CD4-positive, alpha-beta memory T cell (primary cell): ENCODE measurements around the gene PRPF6. TPM values are rescaled to one million over a fixed set of nuclear protein-coding genes. Genes with fewer than 3 reads are reported as not detected.
A peak's percentile ranks its signal among the peaks of the same experiment; 100 is the strongest.

Source experiments
- CTCF ChIA-PET: fragments of 350-600 bp; sonication (Branson Sonifier 250); formaldehyde crosslinking; loops from one replicate; lab custom pipeline; 2021; ENCODE audit warnings: inconsistent platforms; ENCODE audit not compliant: partially characterized antibody; lab: Charles Lee
- POLR2A ChIA-PET: fragments of 350-600 bp; sonication (Branson Sonifier 250); formaldehyde crosslinking; loops from one replicate; lab custom pipeline; 2021; ENCODE audit not compliant: partially characterized antibody; lab: Charles Lee
- DNase-seq, 5 donors: peaks; one replicate each; pipeline versions ENCODE4 v3.0.0 to v3.0.0-alpha.2; 2020 to 2022; ENCODE audit warnings: mixed read lengths in 1 of 5
- H3K27ac ChIP-seq: one replicate; pipeline ENCODE4 v1.7.0; 2013; ENCODE audit warnings: low read depth, low read length
- H3K27me3 ChIP-seq: 2 replicates; pipeline ENCODE4 v1.7.0; 2013; ENCODE audit warnings: mild to moderate bottlenecking, low read length, moderate library complexity; ENCODE audit not compliant: insufficient read depth
- H3K36me3 ChIP-seq: 2 replicates; pipeline ENCODE4 v1.7.0; 2013; ENCODE audit warnings: mild to moderate bottlenecking, low read length, moderate library complexity; ENCODE audit not compliant: insufficient read depth
- H3K4me1 ChIP-seq: 2 replicates; pipeline ENCODE4 v1.7.0; 2013; ENCODE audit warnings: mild to moderate bottlenecking, low read length, moderate library complexity; ENCODE audit not compliant: insufficient read depth
- H3K4me3 ChIP-seq, 2 donors: one replicate each; pipeline ENCODE4 v1.7.0; 2013; ENCODE audit warnings: low read length in 2 of 2, mild to moderate bottlenecking in 1 of 2
- H3K9me3 ChIP-seq, 2 donors: one replicate each; pipeline ENCODE4 v1.7.0; 2013; ENCODE audit warnings: low read length in 2 of 2, control low read depth in 1 of 2; ENCODE audit not compliant: control insufficient read depth in 1 of 2
- H3K27ac Mint-ChIP-seq, 7 donors: one replicate each; pipeline ENCODE4 v1.8.0; 2020 to 2021; ENCODE audit warnings: mixed read lengths in 7 of 7, mild to moderate bottlenecking in 6 of 7, inconsistent platforms in 3 of 7, moderate library complexity in 3 of 7
- H3K27me3 Mint-ChIP-seq, 2 donors: one replicate each; pipeline ENCODE4 v1.8.0; 2020 to 2021; ENCODE audit warnings: mixed read lengths in 2 of 2
- H3K36me3 Mint-ChIP-seq, 2 donors: one replicate each; pipeline ENCODE4 v1.8.0; 2020 to 2021; ENCODE audit warnings: mixed read lengths in 2 of 2, inconsistent platforms in 1 of 2, mild to moderate bottlenecking in 1 of 2
- H3K4me1 Mint-ChIP-seq, 4 donors: one replicate each; pipeline ENCODE4 v1.8.0; 2020 to 2021; ENCODE audit warnings: mixed read lengths in 4 of 4, mild to moderate bottlenecking in 1 of 4
- H3K4me3 Mint-ChIP-seq, 8 donors: one replicate each; pipeline ENCODE4 v1.8.0; 2020 to 2021; ENCODE audit warnings: mixed read lengths in 8 of 8, mild to moderate bottlenecking in 7 of 8, moderate library complexity in 6 of 8, inconsistent platforms in 3 of 8
- H3K9me3 Mint-ChIP-seq, 8 donors: one replicate each; pipeline ENCODE4 v1.8.0; 2020 to 2021; ENCODE audit warnings: mixed read lengths in 8 of 8, mild to moderate bottlenecking in 5 of 8, inconsistent platforms in 3 of 8, moderate library complexity in 1 of 8
- intact Hi-C: fragments of 100-400 bp; cut with micrococcal nuclease; formaldehyde crosslinking; loops from one replicate; pipeline ENCODE4 v1.15.1; 2023
- polyA plus RNA-seq, 2 donors: library from polyadenylated mRNA; unstranded; fragments of 300-500 nt; fragmentation: Illumina TruSeq; gene quantifications; one replicate each; pipeline ENCODE4 v1.2.3, GENCODE V29; 2021
- total RNA-seq, 2 experiments: library from RNA; stranded (reverse); gene quantifications; one replicate each; pipeline ENCODE4 v1.2.3, GENCODE V29; 2021

The PRPF6 gene
- total and polyA plus RNA-seq, 4 experiments from 2014 or later: 63.8 to 101 (median 87.5) TPM

GRCh38 chr20:64035066-64035932 lies 54.4 kb downstream of the PRPF6 start:
- peaks cover 18 to 28% of the 10 kb centered on the region in 2 donors for H3K36me3 Mint-ChIP-seq
- ChIA-PET CTCF (interaction anchor here (1.7 to 11.7 kb wide), 3 partner anchors 22 to 85 kb away, joined by 5 to 133 read pairs (median 84); partner anchors contain the start of genes PRPF6, SAMD10 and TCEA2), POLR2A (interaction anchor here (0.9 to 1.1 kb wide), 2 partner anchors 55 to 58 kb away, joined by 3 to 5 read pairs; partner anchors contain the start of gene PRPF6)
- H3K27ac Mint-ChIP-seq: peak overlapping the region; percentile 74 to 88 (median 86)
- peak in 2 of 5 donors; percentile 14 to 74 for DNase-seq
- H3K4me1 ChIP-seq: peaks cover 57% of the 10 kb centered on the region
- H3K9me3 Mint-ChIP-seq: no peaks in the 10 kb centered on the region
- no peaks in the 10 kb centered on the region for H3K27me3 ChIP-seq
- no peaks in the 10 kb centered on the region for H3K27me3 Mint-ChIP-seq
- peaks cover 18% of the 10 kb centered on the region for H3K36me3 ChIP-seq
- intact Hi-C loops: loop anchor here (5.0 kb wide), 1 partner anchor 138 kb away; the partner anchor contains the start of gene DNAJC5
- no peak overlapping the region for H3K4me3 ChIP-seq
- peak overlapping the region in 7 of 8 donors; percentile 9 to 89 (median 60) for H3K4me3 Mint-ChIP-seq
- no peaks in the 10 kb centered on the region for H3K9me3 ChIP-seq
- peaks cover 13 to 52% (median 27%) of the 10 kb centered on the region in 4 donors for H3K4me1 Mint-ChIP-seq
- H3K27ac ChIP-seq: peak overlapping the region; percentile 54

- Mint-ChIP-seq H3K9me3 (no peaks in the 10 kb centered on the region), H3K4me3 (peak within 1 kb of the TSS in 7 of 8 donors; percentile 9 to 89 (median 60)), H3K27me3 (no peaks in the 10 kb centered on the region), H3K36me3 (peaks cover 14 to 21% of the 10 kb centered on the region in 2 donors), H3K4me1 (peaks cover 13 to 55% (median 29%) of the 10 kb centered on the region in 4 donors), H3K27ac (peak within 1 kb of the TSS; percentile 74 to 88 (median 86))
- H3K9me3 ChIP-seq: no peaks in the 10 kb centered on the region
- H3K4me1 ChIP-seq: peaks cover 62% of the 10 kb centered on the region
- no peaks in the 10 kb centered on the region for H3K27me3 ChIP-seq
- DNase-seq: no peak
- no peak within 1 kb of the TSS for H3K4me3 ChIP-seq
- CTCF ChIA-PET: interaction anchor here (1.7 to 11.7 kb wide), 3 partner anchors 22 to 85 kb away, joined by 5 to 133 read pairs (median 84); partner anchors contain the start of genes PRPF6, SAMD10 and TCEA2
- H3K27ac ChIP-seq: peak within 1 kb of the TSS; percentile 54
- H3K36me3 ChIP-seq: peaks cover 12% of the 10 kb centered on the region
- intact Hi-C loops: loop anchor here (5.0 kb wide), 1 partner anchor 139 kb away; the partner anchor contains the start of gene DNAJC5
- POLR2A ChIA-PET: interaction anchor here (0.9 to 1.2 kb wide), 3 partner anchors 55 to 84 kb away, joined by 3 to 5 read pairs (median 3); partner anchors contain the start of gene PRPF6
Measured at GRCh38 chr20:64035933-64036345, 55.0 kb downstream of the PRPF6 start, which contains the start of gene C20orf204. Gene C20orf204 (plus strand): TSS chr20:64036182. CDS start chr20:64036324, 142 bp downstream.

- no peaks in the 10 kb centered on the region for H3K9me3 ChIP-seq
- H3K36me3 ChIP-seq: peaks cover 12% of the 10 kb centered on the region
- Mint-ChIP-seq H3K4me3 (peak overlapping the region in 1 of 8 donors; percentile 78), H3K27me3 (no peaks in the 10 kb centered on the region), H3K36me3 (peaks cover 10 to 17% of the 10 kb centered on the region in 2 donors), H3K27ac (peak overlapping the region in 2 of 7 donors; percentile 48 to 54), H3K4me1 (peaks cover 13 to 61% (median 31%) of the 10 kb centered on the region in 4 donors), H3K9me3 (no peaks in the 10 kb centered on the region)
- ChIA-PET POLR2A (interaction anchor here (0.9 to 3.9 kb wide), 5 partner anchors 26 to 515 kb away, joined by 3 to 22 read pairs (median 5); partner anchors contain the start of genes PRPF6 and TCEA2), CTCF (interaction anchor here (0.8 to 11.7 kb wide), 4 partner anchors 21 to 84 kb away, joined by 3 to 133 read pairs (median 44); partner anchors contain the start of genes PRPF6, SAMD10 and TCEA2)
- no peak overlapping the region for H3K27ac ChIP-seq
- intact Hi-C loops: loop anchor here (5.0 kb wide), 1 partner anchor 139 kb away; the partner anchor contains the start of gene DNAJC5
- no peak overlapping the region for H3K4me3 ChIP-seq
- H3K4me1 ChIP-seq: peaks cover 69% of the 10 kb centered on the region
- no peaks in the 10 kb centered on the region for H3K27me3 ChIP-seq
- DNase-seq: no peak
Measured at GRCh38 chr20:64036346-64037198, 55.6 kb downstream of the PRPF6 start.

DNA sequence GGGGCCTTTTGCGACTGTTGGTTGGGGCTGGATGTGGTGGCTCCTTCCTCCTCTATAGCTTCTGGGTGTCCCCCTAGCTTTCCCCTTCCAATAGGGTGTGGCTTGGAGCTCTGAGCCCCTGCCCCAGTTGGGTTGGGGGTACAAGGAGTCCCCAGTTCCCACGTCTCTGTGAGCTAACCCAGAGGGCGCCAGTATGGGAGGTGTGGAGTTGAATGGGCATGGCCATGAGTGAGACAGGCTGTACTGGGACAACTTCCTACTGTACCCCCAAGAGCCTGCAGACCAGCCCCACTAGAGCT lies 56.2 kb downstream of the PRPF6 start:
- intact Hi-C loops: loop anchor here (5.0 kb wide), 1 partner anchor 140 kb away; the partner anchor contains the start of gene DNAJC5
- peaks cover 75% of the 10 kb centered on the region for H3K4me1 ChIP-seq
- Mint-ChIP-seq H3K4me1 (peaks cover 13 to 65% (median 31%) of the 10 kb centered on the region in 4 donors), H3K36me3 (peaks cover 4 to 14% of the 10 kb centered on the region in 2 donors), H3K9me3 (no peaks in the 10 kb centered on the region), H3K4me3 (peak overlapping the region in 4 of 8 donors; percentile 41 to 78 (median 68)), H3K27ac (peak overlapping the region in 2 of 7 donors; percentile 54 to 70), H3K27me3 (no peaks in the 10 kb centered on the region)
- H3K36me3 ChIP-seq: peaks cover 7% of the 10 kb centered on the region
- H3K4me3 ChIP-seq: no peak overlapping the region
- no peak for DNase-seq
- H3K27me3 ChIP-seq: no peaks in the 10 kb centered on the region
- POLR2A ChIA-PET: interaction anchor here (1.2 to 4.2 kb wide), 4 partner anchors 25 to 516 kb away, joined by 3 to 71 read pairs (median 14); partner anchors contain the start of genes PRPF6, SAMD10 and TCEA2
- CTCF ChIA-PET: interaction anchor here (0.8 to 11.7 kb wide), 4 partner anchors 21 to 83 kb away, joined by 3 to 133 read pairs (median 46); partner anchors contain the start of genes OPRL1, PRPF6, RGS19 and SAMD10
- no peak overlapping the region for H3K27ac ChIP-seq
- H3K9me3 ChIP-seq: no peaks in the 10 kb centered on the region

DNA sequence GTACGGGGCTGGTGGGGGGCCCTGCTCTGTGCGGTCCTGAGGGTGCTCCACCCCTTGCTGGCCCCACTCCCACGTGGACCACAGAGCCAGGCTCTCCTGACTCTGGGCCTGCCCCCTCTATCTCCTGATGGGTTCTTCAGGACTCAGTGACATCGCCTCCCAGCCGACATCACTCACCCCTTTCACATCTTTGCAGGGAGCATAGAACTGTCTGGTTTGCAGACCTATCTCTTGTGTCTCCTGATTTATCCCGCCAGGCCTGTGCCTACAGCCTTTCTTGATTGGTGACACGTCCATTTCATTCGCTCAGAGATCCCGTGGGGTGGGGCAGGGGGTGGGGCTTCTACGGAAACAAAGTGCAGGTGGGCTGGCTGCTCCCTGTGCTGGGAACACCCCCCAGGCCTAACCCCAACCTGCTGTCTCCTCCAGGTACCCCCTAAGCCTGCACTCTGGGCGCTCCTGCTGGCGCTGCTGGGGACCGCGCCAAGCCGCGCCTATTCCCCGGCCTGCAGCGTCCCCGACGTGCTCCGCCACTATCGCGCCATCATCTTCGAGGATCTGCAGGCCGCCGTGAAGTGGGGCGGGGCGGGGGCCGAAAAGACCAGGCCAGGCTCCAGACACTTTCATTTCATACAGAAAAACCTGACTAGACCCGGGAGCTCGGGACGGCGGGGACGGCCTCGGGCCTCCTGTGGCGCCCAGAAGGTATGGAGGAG lies 56.7 kb downstream of the PRPF6 start:
- no peaks in the 10 kb centered on the region for H3K27me3 ChIP-seq
- peaks cover 3% of the 10 kb centered on the region for H3K36me3 ChIP-seq
- H3K4me3 ChIP-seq: no peak overlapping the region
- Mint-ChIP-seq H3K27me3 (no peaks in the 10 kb centered on the region), H3K9me3 (no peaks in the 10 kb centered on the region), H3K36me3 (peaks cover 0 to 10% of the 10 kb centered on the region in 2 donors), H3K4me3 (peak overlapping the region; percentile 17 to 78 (median 47)), H3K4me1 (peaks cover 13 to 65% (median 31%) of the 10 kb centered on the region in 4 donors), H3K27ac (peak overlapping the region in 3 of 7 donors; percentile 31 to 70 (median 54))
- H3K27ac ChIP-seq: no peak overlapping the region
- peaks cover 76% of the 10 kb centered on the region for H3K4me1 ChIP-seq
- ChIA-PET CTCF (interaction anchor here (0.6 to 11.7 kb wide), 24 partner anchors 10 to 218 kb away, joined by 3 to 133 read pairs (median 4); partner anchors contain the start of genes OPRL1, PCMTD2, PRPF6 and RGS19), POLR2A (interaction anchor here (0.7 to 4.2 kb wide), 17 partner anchors 10 to 516 kb away, joined by 3 to 71 read pairs (median 6); partner anchors contain the start of genes LKAAEAR1, OPRL1, PRPF6 and RGS19)
- no peaks in the 10 kb centered on the region for H3K9me3 ChIP-seq
- DNase-seq: no peak
- intact Hi-C loops: loop anchor here (1.0 to 5.0 kb wide), 3 partner anchors 56 to 140 kb away; partner anchors contain the start of genes DNAJC5, PRPF6 and UCKL1
